ENCODE measurements around the gene FSD1L. TPM values are rescaled to one million over a fixed set of nuclear protein-coding genes. Genes with fewer than 3 reads are reported as not detected.

Gene FSD1L
- total RNA-seq, 1 donor from 2014 or later, result 5.3 TPM

DNA sequence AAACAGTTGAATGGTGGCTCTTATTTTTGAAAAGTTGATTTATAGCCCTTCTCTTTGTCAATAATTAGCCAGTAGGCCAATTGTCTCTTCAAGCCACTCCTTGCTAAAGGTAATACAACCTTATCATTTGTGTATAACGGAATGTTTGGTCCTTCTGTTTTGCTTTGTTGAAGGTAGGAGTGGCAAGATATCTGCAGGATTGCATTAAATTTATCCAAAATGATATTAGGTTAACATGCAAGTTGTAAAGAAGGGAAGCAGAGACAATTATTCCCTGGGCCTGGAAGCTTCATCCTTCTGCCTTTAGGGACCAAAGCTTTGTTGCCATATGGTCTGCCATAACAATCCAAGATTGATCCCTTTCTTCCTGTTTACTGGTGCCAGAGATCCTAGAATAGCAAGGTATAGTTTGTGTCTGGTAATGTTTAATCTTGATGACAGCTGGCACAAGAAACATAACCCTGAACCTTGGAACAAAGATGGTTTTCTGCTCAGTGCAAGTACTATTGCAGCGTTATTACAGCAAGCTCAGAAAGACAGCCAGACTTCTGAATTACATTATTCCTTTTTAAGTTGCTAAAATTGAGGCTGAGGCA lies 15.5 kb upstream of the FSD1L start:
- intact Hi-C loops (cut with micrococcal nuclease), result no loop called here

DNA sequence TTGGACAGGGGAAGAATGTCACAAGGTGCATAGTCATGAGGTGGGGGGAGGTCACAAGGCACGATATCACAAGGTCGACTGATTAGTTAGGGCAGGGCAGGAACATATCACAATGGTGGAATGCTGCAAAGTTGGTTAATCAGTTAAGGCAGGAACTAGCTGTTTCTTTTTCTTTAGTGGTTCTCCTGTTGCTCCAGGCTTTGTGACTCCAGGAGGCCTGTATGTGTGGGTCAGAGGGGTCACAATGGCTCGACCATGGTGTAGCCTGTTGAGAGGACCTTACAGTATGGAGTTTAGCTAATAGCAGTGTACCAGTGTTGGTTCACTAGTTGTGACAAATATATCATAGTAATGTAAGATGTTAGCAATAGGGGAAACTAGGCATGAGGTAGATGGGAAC lies 12.4 kb upstream of the FSD1L start:
- intact Hi-C loops (cut with micrococcal nuclease), result loop anchor here (5.0 kb wide), 1 partner anchor 1852 kb away; no protein-coding TSS in a partner anchor

DNA sequence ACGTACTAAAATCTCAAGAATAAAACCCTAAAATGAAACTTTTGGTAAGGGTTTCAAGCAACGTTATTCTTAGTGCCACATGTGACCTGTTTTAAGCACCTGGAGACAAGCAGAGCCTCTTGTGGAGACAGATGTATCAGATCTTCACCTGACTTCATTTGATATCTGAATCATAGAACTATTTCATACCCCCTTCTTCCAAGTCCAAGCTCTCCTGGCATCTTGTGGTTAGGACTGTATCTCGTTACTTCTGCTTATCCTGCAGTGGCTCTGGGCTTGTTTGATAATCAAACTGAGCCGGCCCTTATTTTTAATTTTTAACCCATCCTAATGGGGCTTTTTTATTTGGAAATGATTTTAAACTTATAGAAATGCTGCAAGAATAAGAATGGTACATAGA lies 11.1 kb upstream of the FSD1L start:
- intact Hi-C loops (cut with micrococcal nuclease), result loop anchor here (5.0 kb wide), 1 partner anchor 1851 kb away; no protein-coding TSS in a partner anchor

DNA sequence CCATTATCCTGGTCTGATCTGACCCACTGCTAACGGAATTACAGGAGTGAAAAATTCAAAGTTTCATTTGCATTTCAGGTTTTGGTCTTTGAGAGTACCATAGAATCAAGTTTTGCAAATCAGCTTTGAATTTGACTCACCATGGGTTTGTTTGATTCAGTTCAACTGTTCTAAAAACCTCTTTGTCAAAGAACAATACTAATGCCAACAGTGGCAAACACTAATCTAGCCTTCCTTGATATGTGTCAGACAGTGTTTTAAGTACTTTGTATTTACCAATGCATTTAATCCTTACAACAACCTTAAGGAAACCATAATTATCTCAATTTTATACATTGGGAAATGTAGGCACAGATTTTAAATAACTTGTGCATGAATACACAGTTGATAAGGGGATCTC lies 10.1 kb upstream of the FSD1L start:
- intact Hi-C loops (cut with micrococcal nuclease), result loop anchor here (5.0 kb wide), 1 partner anchor 1850 kb away; no protein-coding TSS in a partner anchor

DNA sequence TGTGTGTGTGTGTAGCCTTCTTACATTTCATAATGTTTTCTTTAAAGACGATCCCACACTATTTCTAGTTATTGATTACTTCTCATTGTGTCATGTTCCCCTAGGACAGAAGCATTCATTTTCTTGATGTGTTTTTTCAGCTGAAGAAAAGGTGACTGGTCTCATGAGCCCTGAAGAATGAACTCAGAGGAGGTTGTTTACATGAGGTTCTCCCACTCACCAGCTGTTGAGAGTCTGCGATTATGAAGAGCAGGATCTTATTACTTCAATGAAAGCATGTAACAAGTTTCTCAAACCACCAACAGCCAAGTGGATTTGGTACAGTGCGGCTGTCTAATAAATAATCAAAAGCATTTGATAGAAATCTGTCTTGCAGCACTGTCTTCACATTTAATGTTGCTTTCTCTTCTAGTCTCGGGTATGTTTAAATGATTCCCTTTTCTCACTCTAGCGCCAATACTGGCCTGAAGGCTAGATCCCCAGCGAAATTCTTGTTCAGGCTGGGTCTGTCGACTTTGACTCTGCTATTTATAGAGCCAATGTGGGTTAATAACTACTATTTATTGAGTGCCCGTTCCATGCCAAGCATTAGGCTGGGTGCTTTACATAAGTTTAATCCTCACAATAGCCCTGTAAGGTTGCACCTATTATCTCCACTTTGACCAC lies 9.6 kb upstream of the FSD1L start:
- intact Hi-C loops (cut with micrococcal nuclease), result loop anchor here (5.0 kb wide), 1 partner anchor 1849 kb away; no protein-coding TSS in a partner anchor

DNA sequence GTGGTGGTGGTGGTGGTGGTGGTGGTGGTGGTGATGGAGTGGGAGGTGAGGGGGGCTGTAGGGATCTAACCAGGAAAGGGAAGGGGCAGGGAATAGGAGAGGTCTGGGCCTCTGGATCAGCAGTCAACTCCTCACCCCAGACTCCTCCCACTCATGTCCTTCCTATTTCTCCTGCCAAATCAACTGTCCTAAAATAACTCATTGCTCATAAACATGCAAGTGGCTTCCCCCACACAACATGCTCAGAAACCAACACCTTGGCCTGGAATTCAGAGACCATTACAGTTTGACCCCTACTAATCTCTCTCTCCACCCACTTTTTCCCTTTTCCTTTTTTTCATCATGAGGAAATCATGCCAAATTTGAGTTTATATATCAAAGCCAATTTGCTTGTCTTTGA lies 8.4 kb upstream of the FSD1L start:
- intact Hi-C loops (cut with micrococcal nuclease), result loop anchor here (5.0 kb wide), 1 partner anchor 1848 kb away; no protein-coding TSS in a partner anchor

DNA sequence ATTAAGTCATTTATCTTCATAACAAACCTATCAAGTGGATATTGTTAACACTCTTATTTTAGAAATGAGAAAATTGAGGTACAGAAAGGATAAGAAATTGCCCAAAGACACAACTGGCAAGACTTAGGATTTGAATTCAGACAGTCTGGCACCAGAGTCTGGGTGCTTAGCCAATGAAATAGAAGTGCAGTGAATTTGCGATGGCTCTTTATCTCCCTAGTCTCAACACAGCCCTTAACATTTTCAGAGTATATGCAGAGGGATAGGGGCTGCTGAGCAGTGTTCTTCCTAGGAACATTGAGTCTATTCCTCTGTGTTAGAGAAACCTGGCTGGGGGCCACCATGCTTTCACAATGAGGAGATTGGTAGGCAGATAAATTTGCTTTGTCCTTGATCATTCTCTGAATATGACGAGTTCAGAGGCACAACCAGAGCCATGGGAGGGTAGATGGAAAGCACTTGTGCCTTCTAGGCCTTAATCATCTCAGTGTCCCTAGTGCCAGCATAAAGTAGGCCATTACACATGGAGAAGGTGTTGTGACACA lies 6.1 kb upstream of the FSD1L start:
- intact Hi-C loops (cut with micrococcal nuclease), result no loop called here

DNA sequence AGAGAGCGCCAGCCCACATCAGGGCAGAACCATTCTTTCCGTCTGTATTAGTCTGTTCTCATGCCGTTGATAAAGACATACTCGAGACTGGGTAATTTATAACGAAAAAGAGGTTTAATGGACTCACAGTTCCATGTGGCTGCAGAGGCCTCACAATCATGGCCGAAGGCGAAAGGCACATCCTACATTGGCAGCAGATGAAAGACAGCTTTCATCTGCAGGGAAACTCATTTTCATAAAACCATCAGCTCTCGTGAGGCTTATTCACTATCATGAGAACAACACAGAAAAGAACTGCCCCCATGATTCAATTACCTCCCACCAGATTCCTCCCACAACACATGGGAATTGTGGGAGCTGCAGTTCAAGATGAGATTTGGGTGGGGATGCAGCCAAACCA lies 4.7 kb upstream of the FSD1L start:
- intact Hi-C loops (cut with micrococcal nuclease), result no loop called here

DNA sequence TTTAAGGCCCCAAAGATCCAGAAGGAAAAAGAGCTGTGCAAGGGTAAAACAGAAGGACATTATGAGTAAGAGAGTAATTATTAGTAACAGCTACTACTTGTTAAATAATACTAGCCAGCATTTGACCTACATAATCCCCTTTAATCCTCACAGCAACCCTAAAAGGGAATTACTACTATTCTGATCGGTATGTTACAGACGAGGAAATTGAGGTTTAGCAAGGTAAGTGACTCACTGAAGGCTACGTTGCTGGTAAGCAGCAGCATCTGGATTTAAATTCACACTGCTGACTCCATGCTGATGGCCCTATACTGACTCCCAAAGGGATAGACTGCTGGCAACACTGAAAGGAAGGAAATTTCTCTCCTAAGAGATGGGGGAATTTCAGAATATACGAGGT lies 3.7 kb upstream of the FSD1L start:
- intact Hi-C loops (cut with micrococcal nuclease), result no loop called here

DNA sequence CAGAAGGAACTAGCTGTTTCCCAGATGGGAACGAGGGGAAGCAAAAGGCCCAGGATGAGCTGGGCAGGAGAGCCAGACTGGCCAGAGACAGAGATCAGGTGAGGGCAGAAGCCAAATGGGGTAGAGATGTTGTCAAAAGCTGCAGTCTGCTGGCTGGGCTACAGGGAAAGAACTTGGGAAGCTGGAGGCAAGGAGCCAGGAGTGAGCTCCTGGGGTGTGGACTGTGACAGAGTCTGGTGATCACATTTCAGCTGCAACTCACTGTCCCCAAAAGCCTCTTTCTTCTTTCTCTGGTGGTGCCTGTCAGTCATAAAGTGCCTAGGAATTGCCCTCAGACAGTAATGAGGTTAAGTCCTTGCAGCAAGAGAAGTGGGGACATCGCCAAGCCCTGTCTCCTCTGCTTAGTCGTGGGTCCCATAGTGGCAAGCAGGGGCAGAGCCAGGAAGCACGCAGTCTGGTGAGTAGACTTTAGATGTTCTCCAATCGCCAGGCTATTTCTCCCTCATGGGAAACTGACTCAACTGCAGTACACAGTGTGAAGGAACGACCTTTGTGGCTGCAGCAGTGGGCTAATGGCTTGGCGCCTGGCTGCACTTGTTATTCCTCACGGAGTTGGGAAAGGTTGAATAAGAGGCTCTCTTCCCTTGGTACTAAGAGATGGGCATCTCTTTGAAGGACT lies 2.5 kb upstream of the FSD1L start:
- intact Hi-C loops (cut with micrococcal nuclease), result loop anchor here (5.0 kb wide), 3 partner anchors 478 to 1837 kb away; partner anchors contain the start of genes RAD23B and SMC2

DNA sequence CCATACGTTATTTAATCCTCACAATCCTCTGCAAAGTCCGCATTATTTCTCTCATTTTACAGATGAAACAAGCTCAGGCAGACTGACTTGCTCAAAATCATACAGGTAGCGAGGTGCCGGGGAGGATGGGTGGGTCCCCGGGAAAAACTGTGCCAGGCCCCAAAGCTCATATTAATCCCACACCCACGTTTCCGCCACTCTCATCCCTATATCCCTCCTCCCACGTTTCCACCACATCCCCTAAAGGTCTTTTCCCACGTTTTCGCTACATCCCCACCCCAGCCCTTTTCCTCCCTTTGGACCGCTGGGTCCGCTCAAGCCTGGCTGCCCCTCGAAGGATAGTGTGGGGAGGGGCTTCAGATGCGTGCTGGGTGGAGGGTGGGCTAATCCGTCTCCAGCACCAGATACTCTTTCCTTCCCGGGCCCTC lies 434 bp upstream of the FSD1L start:
- intact Hi-C loops (cut with micrococcal nuclease), result loop anchor here (5.0 kb wide), 3 partner anchors 480 to 1835 kb away; partner anchors contain the start of genes RAD23B and SMC2

DNA sequence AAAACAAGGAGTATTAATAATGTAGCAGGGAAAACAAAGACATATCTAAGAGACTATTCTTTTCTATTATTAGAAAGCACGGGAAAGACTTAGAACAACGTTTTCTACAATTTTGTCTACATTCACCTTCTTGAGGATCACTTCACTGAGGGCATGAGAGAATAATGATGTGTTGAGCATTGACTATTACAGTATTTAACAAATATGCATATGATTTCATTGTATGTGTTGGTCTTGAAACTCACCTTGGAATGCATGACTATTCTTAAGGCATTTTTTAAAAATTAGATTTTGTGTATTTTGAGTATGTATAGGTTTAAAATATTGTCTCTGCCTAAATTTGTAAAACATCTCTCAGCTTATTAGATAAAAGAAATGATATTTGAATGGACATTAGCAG lies 1.2 kb downstream of the FSD1L start:
- intact Hi-C loops (cut with micrococcal nuclease), result loop anchor here (5.0 kb wide), 3 partner anchors 482 to 1833 kb away; partner anchors contain the start of genes RAD23B and SMC2

DNA sequence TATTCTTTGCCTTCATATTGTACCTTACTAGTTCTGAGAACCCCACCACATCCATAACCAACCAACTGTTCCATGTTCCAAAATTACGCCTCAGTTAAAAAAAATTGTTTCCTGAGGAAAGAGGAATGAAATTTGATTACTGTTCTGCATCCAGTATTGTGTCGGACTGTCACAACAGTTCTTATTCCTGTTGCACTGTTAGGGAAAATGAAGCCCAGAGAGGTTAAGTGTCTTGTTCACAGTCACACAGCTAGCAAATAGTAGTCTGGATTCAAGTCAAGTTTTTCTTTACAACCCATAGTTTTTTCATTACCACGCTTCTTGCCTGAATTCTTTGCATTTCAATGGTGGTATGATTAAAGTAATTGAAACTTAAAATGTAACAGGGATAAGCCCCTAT lies 4.4 kb downstream of the FSD1L start:
- intact Hi-C loops (cut with micrococcal nuclease), result no loop called here

DNA sequence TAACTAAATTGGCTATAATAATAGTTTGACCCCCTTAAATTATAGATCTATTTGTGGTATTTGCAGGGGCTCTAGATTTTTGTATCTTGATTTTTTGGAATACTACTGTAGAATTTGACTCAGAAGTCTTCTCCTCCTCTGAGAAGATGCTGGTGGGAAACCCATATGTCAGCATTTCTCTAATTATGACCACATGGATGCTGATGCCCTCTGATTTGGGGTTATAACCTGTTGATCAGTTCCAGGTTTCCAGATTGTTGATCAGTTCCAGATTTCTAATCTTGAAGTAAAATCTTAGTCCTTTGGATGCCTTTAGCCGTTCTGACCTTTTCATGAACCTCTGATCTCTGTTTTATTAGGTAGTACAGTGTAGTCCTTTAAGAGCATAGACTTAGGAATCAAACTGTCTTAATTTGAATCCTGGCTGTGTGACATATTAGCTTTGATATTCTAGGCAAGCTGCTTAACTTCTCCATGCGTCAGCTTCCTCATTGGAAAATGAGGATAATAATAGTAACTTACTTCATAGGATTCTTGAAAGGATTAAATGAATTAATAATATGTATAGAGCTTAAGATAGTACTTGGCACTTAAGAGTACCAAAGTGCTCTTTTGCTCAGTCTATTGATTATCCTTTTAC lies 8.1 kb downstream of the FSD1L start:
- intact Hi-C loops (cut with micrococcal nuclease), result no loop called here

DNA sequence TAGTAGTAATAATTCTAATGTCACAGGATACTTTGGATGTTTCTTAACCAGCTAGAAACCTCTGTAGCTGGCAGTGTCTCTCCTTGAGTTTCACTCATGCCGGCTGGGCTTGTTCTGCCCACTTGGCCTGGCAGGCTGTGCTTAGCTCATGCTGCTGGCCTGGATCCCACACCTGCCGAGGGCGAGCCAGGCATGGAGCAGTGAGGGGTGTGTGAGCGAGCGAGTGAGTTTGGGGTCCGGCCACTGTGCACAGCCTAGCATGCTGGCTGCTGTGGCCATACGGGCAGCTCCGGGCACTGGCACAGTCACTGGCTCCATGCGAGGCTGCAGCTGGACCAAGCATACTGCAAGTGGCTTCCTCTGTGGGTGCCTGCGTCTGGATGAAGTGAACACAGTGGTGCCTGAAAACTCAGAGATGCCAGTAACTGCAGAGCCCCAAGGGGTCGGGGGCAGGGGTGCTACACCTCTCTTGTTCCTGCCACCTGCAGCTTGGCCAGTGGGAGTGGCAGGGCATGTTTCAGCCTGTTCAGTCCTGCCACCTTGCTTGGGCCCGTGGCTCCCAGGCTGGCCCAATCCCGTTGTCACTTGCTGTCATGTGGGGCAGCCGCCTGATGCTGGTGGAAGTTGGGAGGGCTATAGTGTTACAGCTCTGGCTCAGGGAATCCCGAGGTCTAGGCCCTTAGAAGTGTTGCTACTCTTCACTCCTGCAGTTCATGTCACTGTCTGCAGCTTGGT lies 9.9 kb downstream of the FSD1L start:
- intact Hi-C loops (cut with micrococcal nuclease), result no loop called here

DNA sequence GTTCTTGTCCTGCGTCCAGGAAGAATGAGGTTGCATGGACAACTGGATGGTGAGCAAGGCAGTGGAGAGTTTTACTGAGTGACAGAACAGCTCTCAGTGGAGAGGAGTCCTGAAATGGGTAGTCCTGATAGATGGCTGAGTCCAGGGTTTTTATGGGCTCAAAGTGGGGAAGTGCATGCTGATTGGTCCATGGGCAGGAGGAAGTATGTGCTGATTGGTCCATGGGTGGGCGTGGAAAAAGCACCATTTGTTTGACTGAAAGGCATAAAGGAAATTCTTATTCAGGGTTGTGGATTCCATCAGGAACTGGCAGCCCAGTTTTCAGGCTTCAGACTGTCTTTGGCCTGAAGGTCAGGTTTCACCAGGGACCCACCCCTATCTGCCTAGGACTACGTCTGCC lies 10.6 kb downstream of the FSD1L start:
- intact Hi-C loops (cut with micrococcal nuclease), result no loop called here

DNA sequence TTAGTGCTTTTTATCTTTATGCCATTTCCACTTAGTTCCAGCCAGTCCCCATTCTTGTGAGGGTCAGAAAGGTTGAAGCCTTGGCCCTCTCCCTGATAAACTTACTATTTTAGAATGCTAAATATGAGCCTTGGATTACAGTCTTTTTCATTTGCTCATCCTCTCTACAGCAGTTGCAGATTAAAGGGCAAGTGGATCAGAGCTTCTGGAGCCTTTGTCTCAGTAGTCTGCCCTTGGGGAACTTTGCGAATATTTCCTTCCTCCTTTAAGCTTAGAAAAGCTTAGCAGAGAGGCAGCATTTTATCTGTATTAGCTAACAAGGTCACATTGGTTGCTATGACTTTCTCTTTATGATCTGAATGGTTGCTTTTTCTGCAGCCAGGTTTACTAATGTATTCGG lies 11.5 kb downstream of the FSD1L start:
- intact Hi-C loops (cut with micrococcal nuclease), result no loop called here

DNA sequence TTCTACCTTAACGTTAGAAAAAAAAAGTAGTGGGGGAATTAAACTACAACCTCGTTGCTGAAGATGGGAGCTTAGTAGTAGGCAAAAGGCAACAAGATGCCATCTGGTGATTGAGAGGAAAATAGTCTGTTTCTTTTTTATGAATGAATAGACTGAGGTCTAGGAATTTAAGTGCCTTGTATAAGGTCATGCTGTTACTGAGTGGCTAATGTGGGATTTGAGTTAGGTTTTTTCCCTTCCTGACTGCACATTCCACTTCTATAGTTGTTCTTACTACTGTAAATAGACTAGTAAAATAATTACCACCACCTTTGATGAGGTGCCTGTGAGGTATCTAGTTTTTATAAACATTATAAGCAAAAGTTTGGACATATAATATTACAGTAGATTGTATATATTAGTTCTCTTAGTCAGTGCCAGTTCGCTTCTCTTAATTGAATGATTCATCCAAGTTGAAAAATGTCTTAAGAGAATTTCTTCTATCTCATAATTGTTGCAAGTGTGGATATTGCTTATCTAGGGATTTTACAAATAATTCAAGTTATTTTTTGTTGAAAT lies 19.1 kb downstream of the FSD1L start:
- intact Hi-C loops (cut with micrococcal nuclease), result no loop called here

DNA sequence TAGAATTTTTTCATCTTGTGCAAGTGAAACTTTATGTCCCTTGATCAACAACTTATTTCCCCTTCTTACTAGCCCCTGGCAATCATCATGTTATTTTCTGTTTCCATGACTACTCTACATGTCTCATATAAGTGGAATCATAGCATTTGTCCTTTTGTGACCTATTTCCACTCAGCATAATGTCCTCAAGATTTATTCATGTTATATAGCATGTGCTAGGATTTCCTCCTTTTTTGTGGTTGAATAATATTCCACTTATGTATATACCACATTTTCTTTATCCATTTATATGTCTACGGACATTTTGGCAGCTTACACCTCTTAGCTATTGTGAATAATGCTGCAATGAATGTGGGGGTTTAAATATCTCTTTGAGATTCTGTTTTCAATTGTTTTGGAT lies 21.0 kb downstream of the FSD1L start:
- intact Hi-C loops (cut with micrococcal nuclease), result no loop called here

DNA sequence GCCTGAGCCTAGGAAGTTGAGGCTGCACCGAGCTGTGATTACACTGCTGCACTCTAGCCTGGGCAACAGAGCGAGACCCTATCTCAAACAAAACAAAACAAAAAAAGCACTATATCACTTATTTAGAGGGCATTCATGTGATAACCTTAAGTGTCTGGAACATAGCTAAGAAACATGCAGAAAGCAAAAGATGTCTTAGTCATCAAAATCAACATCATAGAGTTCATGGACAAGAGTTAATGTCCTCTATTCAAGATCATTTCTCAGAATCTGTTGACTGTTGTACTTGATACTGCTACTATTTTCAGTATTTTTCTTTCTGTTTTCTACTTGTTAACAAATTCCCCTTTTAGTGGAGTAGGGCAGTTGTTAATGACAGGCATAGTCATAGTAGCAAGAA lies 25.4 kb downstream of the FSD1L start:
- intact Hi-C loops (cut with micrococcal nuclease), result no loop called here

Data from T-helper 1 cell treated with Interleukin-12 subunit alpha and Interleukin-12 subunit beta and Interleukin-4 antibody, amounts not matched to agents 30 ng/mL and 1 ng/mL, for 36 hours (primary cell).